Measurements from ENCODE around the gene ARL16. TPM values are rescaled to one million over a fixed set of nuclear protein-coding genes. Genes with fewer than 3 reads are reported as not detected.

ARL16 gene
- total and polyA plus RNA-seq, 2 of the 8 experiments (the other 6 are each of a cell fraction or from before 2014, with no cell fraction given) = 37.0 to 60.8 TPM

GRCh38 chr17:81656835-81657234 lies 26.8 kb downstream of the ARL16 start:
- H3K4me1 ChIP-seq (replicated peaks in 1 of 4; ENCODE audit: control insufficient read depth in 3 of 4, insufficient read depth in 4 of 4, low read length in 3 of 4) = peaks cover 0 to 10% (median 7%) of the 10 kb centered on the region in 4 experiments; a peak in 6 of 7 replicates
- ChIA-PET POLR2A (ENCODE audit: partially characterized antibody) (interaction anchor here (1.0 to 3.1 kb wide), 4 partner anchors 10 to 16 kb away, joined by 3 to 16 read pairs (median 3); partner anchors contain the start of genes CCDC137 and OXLD1), CTCF (ENCODE audit: partially characterized antibody) (interaction anchor here (1.8 to 2.1 kb wide), 2 partner anchors 12 to 18 kb away, joined by 5 to 7 read pairs; no protein-coding TSS in a partner anchor)
- 88% methylated on average over 4 of the region's 4 CpGs; no CpG with 5 or more reads in 1 of the 2 experiments for WGBS, 2 experiments (ENCODE audit: extremely low coverage in 1 of 2, insufficient coverage in 1 of 2, insufficient read length in 1 of 2, insufficient replicate concordance in 2 of 2, low coverage in 1 of 2, low lambda C conversion rate in 2 of 2, missing lambda C conversion rate in 1 of 2)
- no peak overlapping the region for H2BK20ac ChIP-seq (ENCODE audit: low read length)
- no peak overlapping the region for H3K4me2 ChIP-seq (ENCODE audit: insufficient read depth in 1 of 2, low read depth in 2 of 2, low read length in 2 of 2)
- H3K79me2 ChIP-seq (ENCODE audit: control insufficient read depth in 1 of 2, insufficient read depth in 2 of 2, low read length in 2 of 2) = no peaks in the 10 kb centered on the region
- no peak overlapping the region for H3K14ac ChIP-seq (ENCODE audit: insufficient read length)
- H4K5ac ChIP-seq (ENCODE audit: insufficient read length, low read depth, low read length) = no peak overlapping the region
- H3K27ac ChIP-seq (ENCODE audit: low read depth, low read length) = no peak overlapping the region
- H3K4me3 ChIP-seq (ENCODE audit: extremely low read depth in 1 of 4, insufficient read depth in 2 of 4, low read depth in 3 of 4, low read length in 4 of 4) = no peak overlapping the region
- no peak overlapping the region for H3K9ac ChIP-seq (replicated peaks in 1 of 4; ENCODE audit: extremely low read depth in 1 of 4, low read depth in 3 of 4, low read length in 3 of 4)
- H4K91ac ChIP-seq (replicated peaks; ENCODE audit: insufficient read length, low read length) = no peak overlapping the region
- H2AFZ ChIP-seq (ENCODE audit: low read length) = no peak overlapping the region
- H3K9me3 ChIP-seq (ENCODE audit: insufficient read depth in 2 of 2, low read depth in 1 of 2, low read length in 1 of 2) = no peaks in the 10 kb centered on the region
- no peaks in the 10 kb centered on the region for H4K20me1 ChIP-seq (replicated peaks in 1 of 2; ENCODE audit: control insufficient read depth in 1 of 2, insufficient read depth in 2 of 2, low read length in 2 of 2)
- H2BK12ac ChIP-seq (ENCODE audit: low read depth, low read length) = no peak overlapping the region
- H2BK5ac ChIP-seq (ENCODE audit: low read depth, low read length) = no peak overlapping the region
- DNase-seq (ENCODE audit: low read depth in 1 of 2, low spot score in 2 of 2) = no peak
- no peak overlapping the region for H3K56ac ChIP-seq (replicated peaks; ENCODE audit: insufficient read length, low read depth, low read length)
- H3K23ac ChIP-seq (ENCODE audit: insufficient read length) = no peak overlapping the region
- no peaks in the 10 kb centered on the region for H3K23me2 ChIP-seq (ENCODE audit: low read depth, low read length)
- no peak overlapping the region for H2BK15ac ChIP-seq (ENCODE audit: low read length)
- no peak overlapping the region for H2AK5ac ChIP-seq (ENCODE audit: low read depth, low read length)
- TF ChIP-seq GABPA (IDR thresholded peaks at IDR 0.05; ENCODE audit: borderline replicate concordance, insufficient read depth, low read length) (no peak), KDM1A (IDR thresholded peaks at IDR 0.05; ENCODE audit: borderline replicate concordance, low read length) (peak; percentile 59; the same call in 1 of the 2 replicates), JUND (IDR thresholded peaks at IDR 0.05; ENCODE audit: low read length) (no peak)
- H3K4ac ChIP-seq (replicated peaks; ENCODE audit: insufficient read length, low read depth, low read length) = no peak overlapping the region
- no peak overlapping the region for H3K18ac ChIP-seq (ENCODE audit: extremely low read depth, low read length)
- H3K27me3 ChIP-seq (replicated peaks in 1 of 4; ENCODE audit: control insufficient read depth in 3 of 4, extremely low read depth in 1 of 4, insufficient read depth in 3 of 4, low read length in 3 of 4) = no peaks in the 10 kb centered on the region
- no peak for FAIRE-seq
- no peak overlapping the region for H2BK120ac ChIP-seq (replicated peaks; ENCODE audit: low read depth, low read length)
- H3K36me3 ChIP-seq (ENCODE audit: control insufficient read depth in 2 of 4, insufficient read depth in 4 of 4, low read length in 3 of 4) = no peaks in the 10 kb centered on the region
- H3K79me1 ChIP-seq (ENCODE audit: low read depth, low read length) = peaks cover 2% of the 10 kb centered on the region; the same call in 1 of the 2 replicates
- peak overlapping the region; percentile 68; the same call in 1 of the 2 replicates for H4K8ac ChIP-seq (ENCODE audit: extremely low read depth, insufficient read depth, low read length)
